ENCODE measurements around the gene S100A12. TPM values are rescaled to one million over a fixed set of nuclear protein-coding genes. Genes with fewer than 3 reads are reported as not detected.

S100A12 gene
- total RNA-seq, 1 donor from 2014 or later = not detected

- Mint-ChIP-seq H3K4me1 (ENCODE audit: low read depth) (peaks cover 1% of the 10 kb centered on the region), H3K36me3 (ENCODE audit: insufficient read depth) (no peaks in the 10 kb centered on the region), H3K27me3 (peaks cover 8% of the 10 kb centered on the region), H3K27ac (no peak within 1 kb of the TSS), H3K9me3 (ENCODE audit: low read depth) (no peaks in the 10 kb centered on the region), H3K4me3 (ENCODE audit: low read depth) (no peak within 1 kb of the TSS)
- TF ChIP-seq, protein P1, sequence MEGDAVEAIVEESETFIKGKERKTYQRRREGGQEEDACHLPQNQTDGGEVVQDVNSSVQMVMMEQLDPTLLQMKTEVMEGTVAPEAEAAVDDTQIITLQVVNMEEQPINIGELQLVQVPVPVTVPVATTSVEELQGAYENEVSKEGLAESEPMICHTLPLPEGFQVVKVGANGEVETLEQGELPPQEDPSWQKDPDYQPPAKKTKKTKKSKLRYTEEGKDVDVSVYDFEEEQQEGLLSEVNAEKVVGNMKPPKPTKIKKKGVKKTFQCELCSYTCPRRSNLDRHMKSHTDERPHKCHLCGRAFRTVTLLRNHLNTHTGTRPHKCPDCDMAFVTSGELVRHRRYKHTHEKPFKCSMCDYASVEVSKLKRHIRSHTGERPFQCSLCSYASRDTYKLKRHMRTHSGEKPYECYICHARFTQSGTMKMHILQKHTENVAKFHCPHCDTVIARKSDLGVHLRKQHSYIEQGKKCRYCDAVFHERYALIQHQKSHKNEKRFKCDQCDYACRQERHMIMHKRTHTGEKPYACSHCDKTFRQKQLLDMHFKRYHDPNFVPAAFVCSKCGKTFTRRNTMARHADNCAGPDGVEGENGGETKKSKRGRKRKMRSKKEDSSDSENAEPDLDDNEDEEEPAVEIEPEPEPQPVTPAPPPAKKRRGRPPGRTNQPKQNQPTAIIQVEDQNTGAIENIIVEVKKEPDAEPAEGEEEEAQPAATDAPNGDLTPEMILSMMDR (IDR thresholded peaks at IDR 0.05; ENCODE audit: unreplicated experiment) = no peak
- no peak for DNase-seq (ENCODE audit: low spot score, unreplicated experiment)
Measured at GRCh38 chr1:153357853-153358690, 17.3 kb downstream of the S100A12 start, which contains the start of gene S100A9. Gene S100A9 (plus strand): TSS chr1:153357854. CDS start chr1:153358284, 430 bp downstream.

DNA sequence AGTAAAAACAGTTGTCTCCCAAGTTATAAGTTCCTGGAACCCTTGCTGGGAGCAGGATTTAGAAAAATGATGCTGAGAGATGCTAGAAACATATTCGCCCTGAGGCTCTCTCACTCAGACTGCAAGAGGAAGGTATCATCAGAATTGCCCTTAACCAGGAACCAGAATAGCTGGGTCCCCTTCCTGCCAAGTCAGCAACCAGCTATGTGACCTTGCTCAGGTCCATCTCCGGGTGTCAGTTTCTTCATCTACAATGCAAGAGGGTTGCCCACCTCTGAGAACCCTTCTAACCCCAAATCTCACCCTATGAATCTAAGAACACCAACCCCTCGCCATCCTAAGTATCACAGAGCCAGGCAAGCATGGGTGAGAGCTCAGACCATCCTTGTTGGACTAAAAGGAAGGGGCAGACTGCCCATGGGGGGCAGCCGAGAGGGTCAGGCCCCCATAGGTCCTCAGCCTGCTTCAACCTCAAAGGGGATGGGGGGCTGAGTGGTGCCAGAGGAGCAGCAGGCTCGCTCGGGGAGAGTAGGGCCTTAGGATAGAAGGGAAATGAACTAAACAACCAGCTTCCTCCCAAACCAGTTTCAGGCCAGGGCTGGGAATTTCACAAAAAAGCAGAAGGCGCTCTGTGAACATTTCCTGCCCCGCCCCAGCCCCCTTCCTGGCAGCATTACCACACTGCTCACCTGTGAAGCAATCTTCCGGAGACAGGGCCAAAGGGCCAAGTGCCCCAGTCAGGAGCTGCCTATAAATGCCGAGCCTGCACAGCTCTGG, 18.2 kb downstream of the S100A12 start:
- H3K27me3 Mint-ChIP-seq = peaks cover 8% of the 10 kb centered on the region
- DNase-seq (ENCODE audit: low spot score, unreplicated experiment) = no peak
- no peak overlapping the region for H3K4me3 Mint-ChIP-seq (ENCODE audit: low read depth)
- H3K27ac Mint-ChIP-seq = no peak overlapping the region
- TF ChIP-seq, protein P1 (IDR thresholded peaks at IDR 0.05; ENCODE audit: unreplicated experiment) = no peak
- no peaks in the 10 kb centered on the region for H3K4me1 Mint-ChIP-seq (ENCODE audit: low read depth)
- no peaks in the 10 kb centered on the region for H3K36me3 Mint-ChIP-seq (ENCODE audit: insufficient read depth)
- H3K9me3 Mint-ChIP-seq (ENCODE audit: low read depth) = no peaks in the 10 kb centered on the region

DNA sequence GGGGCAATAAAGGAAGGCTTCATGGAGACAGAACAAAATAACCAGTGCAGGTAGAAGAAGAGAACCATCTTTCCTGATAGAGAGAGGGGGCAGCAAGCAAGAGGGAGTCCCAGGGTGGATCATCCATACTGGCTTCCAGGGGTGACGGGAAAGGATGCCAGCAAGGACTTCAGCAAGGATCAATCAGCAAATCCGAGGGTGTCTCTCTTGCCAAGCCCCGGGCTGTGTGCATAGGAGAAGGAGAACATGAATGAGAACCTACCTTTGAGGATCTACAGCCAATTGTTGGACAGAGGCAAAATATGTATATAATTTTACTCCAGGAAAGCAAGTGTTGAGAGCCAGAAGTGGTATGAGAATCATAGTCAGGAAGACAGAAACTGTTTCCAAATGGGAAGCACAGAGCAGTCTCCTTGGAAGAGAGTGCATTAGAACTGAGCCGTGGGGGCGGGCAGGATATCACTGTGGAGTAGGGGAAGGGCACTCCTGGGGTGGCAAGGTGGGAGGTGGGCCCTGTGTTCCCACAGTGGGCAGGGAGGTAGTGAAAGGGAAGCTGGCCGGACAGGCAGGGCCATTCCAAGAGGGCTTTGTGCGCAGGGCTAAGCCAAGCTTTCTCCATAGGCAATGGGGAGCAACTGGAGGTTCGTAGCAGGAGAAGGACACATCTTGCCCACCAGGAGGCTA, 18.9 kb downstream of the S100A12 start:
- DNase-seq (ENCODE audit: low spot score, unreplicated experiment) = no peak
- Mint-ChIP-seq H3K36me3 (ENCODE audit: insufficient read depth) (no peaks in the 10 kb centered on the region), H3K27me3 (peaks cover 8% of the 10 kb centered on the region), H3K27ac (no peak overlapping the region), H3K4me3 (ENCODE audit: low read depth) (no peak overlapping the region), H3K9me3 (ENCODE audit: low read depth) (no peaks in the 10 kb centered on the region), H3K4me1 (ENCODE audit: low read depth) (no peaks in the 10 kb centered on the region)
- TF ChIP-seq, protein P1 (IDR thresholded peaks at IDR 0.05; ENCODE audit: unreplicated experiment) = no peak

GRCh38 chr1:153355445-153356071, 19.9 kb downstream of the S100A12 start:
- no peak for DNase-seq (ENCODE audit: low spot score, unreplicated experiment)
- Mint-ChIP-seq H3K4me3 (ENCODE audit: low read depth) (no peak overlapping the region), H3K36me3 (ENCODE audit: insufficient read depth) (no peaks in the 10 kb centered on the region), H3K27ac (no peak overlapping the region), H3K4me1 (ENCODE audit: low read depth) (no peaks in the 10 kb centered on the region), H3K27me3 (peaks cover 17% of the 10 kb centered on the region), H3K9me3 (ENCODE audit: low read depth) (no peaks in the 10 kb centered on the region)
- TF ChIP-seq, protein P1 (IDR thresholded peaks at IDR 0.05; ENCODE audit: unreplicated experiment) = peak; percentile 51

Measured in progenitor cell of endocrine pancreas (in vitro differentiated cells).